Esophagus muscularis mucosa (tissue), 3 donors: Measurements from ENCODE around the gene OTUD6A.

Experiments used
- POLR2A ChIP-seq: fragments of 450-650 bp; IDR thresholded peaks from one replicate; pipeline ENCODE4 v1.6.1; 2017; ENCODE audit warnings: antibody characterized with exemption, moderate library complexity, mild to moderate bottlenecking, low read depth
- POLR2AphosphoS5 ChIP-seq, 2 donors: sonication (generic); formaldehyde crosslinking; IDR thresholded peaks; one replicate each; pipeline ENCODE4 v1.6.1; 2017; ENCODE audit warnings: antibody characterized with exemption in 2 of 2
- TF ChIP-seq, protein P1 (sequence below), 3 experiments: fragments of 200-600 bp in 2 of 3; fragments of 450-650 bp in 1 of 3; sonication (generic) in 2 of 3; IDR thresholded peaks; one replicate each; pipeline ENCODE4 v1.5.1; 2017 to 2019; ENCODE audit warnings: antibody characterized with exemption in 3 of 3, mild to moderate bottlenecking in 2 of 3, moderate library complexity in 1 of 3

DNA sequence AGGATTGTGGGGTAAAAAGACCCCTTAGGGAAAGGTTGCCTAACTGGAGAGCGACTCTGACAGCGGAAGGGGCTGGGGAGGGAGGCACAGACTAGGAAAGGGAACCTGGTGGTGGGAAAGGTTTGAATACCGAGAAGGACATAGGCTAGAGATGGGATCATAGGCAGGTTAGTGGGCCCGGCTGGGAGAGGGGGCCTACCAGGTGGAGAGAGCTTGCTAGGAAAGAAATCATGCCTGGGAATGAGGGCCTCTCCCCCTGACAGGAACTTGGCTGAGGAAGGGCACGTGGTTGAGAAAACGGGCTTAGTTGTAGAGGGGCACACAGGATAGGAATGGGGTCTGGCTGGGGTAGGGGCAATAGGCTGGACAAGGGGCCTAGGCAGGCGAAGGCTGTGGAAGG lies 4.4 kb downstream of the OTUD6A start:
- TF ChIP-seq POLR2A (no peak), POLR2AphosphoS5 (IDR thresholded peaks at IDR 0.05) (no peak)
- TF ChIP-seq, protein P1, sequence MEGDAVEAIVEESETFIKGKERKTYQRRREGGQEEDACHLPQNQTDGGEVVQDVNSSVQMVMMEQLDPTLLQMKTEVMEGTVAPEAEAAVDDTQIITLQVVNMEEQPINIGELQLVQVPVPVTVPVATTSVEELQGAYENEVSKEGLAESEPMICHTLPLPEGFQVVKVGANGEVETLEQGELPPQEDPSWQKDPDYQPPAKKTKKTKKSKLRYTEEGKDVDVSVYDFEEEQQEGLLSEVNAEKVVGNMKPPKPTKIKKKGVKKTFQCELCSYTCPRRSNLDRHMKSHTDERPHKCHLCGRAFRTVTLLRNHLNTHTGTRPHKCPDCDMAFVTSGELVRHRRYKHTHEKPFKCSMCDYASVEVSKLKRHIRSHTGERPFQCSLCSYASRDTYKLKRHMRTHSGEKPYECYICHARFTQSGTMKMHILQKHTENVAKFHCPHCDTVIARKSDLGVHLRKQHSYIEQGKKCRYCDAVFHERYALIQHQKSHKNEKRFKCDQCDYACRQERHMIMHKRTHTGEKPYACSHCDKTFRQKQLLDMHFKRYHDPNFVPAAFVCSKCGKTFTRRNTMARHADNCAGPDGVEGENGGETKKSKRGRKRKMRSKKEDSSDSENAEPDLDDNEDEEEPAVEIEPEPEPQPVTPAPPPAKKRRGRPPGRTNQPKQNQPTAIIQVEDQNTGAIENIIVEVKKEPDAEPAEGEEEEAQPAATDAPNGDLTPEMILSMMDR (IDR thresholded peaks at IDR 0.05), result no peak
